Astrocyte (in vitro differentiated cells and primary cell): ENCODE results near the gene CHD5. TPM values are rescaled to one million over a fixed set of nuclear protein-coding genes. Genes with fewer than 3 reads are reported as not detected.
A peak's percentile ranks its signal among the peaks of the same experiment; 100 is the strongest.

Source experiments
- DNase-seq: peaks from one replicate; pipeline ENCODE4 v3.0.0-alpha.2; 2010; ENCODE audit warnings: low read depth
- FAIRE-seq: peaks from 2 replicates; lab custom pipeline; 2011; peaks lifted over from hg19 to GRCh38; lab: Jason Lieb, UNC
- H2AFZ ChIP-seq: 2 replicates; pipeline ENCODE4 v1.6.0; 2012; ENCODE audit warnings: low read depth, low read length, inconsistent platforms
- H3K27ac ChIP-seq: 2 replicates; pipeline ENCODE4 v1.5.1; 2011; ENCODE audit warnings: low read depth, low read length, inconsistent platforms
- H3K27me3 ChIP-seq: 2 replicates; pipeline ENCODE4 v1.6.0; 2011; ENCODE audit warnings: low read length, inconsistent platforms; ENCODE audit not compliant: insufficient read depth
- H3K36me3 ChIP-seq: 2 replicates; pipeline ENCODE4 v1.5.1; 2011; ENCODE audit warnings: low read length, inconsistent platforms; ENCODE audit not compliant: insufficient read depth
- H3K4me1 ChIP-seq: 2 replicates; pipeline ENCODE4 v1.5.1; 2011; ENCODE audit warnings: low read length, inconsistent platforms; ENCODE audit not compliant: insufficient read depth
- H3K4me2 ChIP-seq: 2 replicates; pipeline ENCODE4 v1.6.0; 2012; ENCODE audit warnings: low read length, inconsistent platforms
- H3K4me3 ChIP-seq: 2 replicates; pipeline ENCODE4 v1.5.1; 2011; ENCODE audit warnings: low read depth, mild to moderate bottlenecking, low read length, inconsistent platforms; ENCODE audit not compliant: insufficient read depth
- H3K79me2 ChIP-seq: 2 replicates; pipeline ENCODE4 v1.6.0; 2012; ENCODE audit warnings: mild to moderate bottlenecking, low read length, inconsistent platforms; ENCODE audit not compliant: insufficient read depth
- H3K9ac ChIP-seq: 2 replicates; pipeline ENCODE4 v1.6.0; 2012; ENCODE audit warnings: mild to moderate bottlenecking, low read length, inconsistent platforms
- H3K9me3 ChIP-seq: 2 replicates; pipeline ENCODE4 v1.5.1; 2012; ENCODE audit warnings: low read depth, mild to moderate bottlenecking, low read length, inconsistent platforms; ENCODE audit not compliant: insufficient read depth
- H4K20me1 ChIP-seq: 2 replicates; pipeline ENCODE4 v1.6.0; 2012; ENCODE audit warnings: low read length, inconsistent platforms; ENCODE audit not compliant: insufficient read depth
- H3K27ac Mint-ChIP-seq: one replicate; pipeline ENCODE4 v1.8.0; 2021; ENCODE audit warnings: mild to moderate bottlenecking, mixed read lengths; ENCODE audit not compliant: unreplicated experiment
- H3K27me3 Mint-ChIP-seq: one replicate; pipeline ENCODE4 v1.8.0; 2021; ENCODE audit warnings: low read depth, mixed read lengths; ENCODE audit not compliant: unreplicated experiment
- H3K36me3 Mint-ChIP-seq: one replicate; pipeline ENCODE4 v1.8.0; 2021; ENCODE audit warnings: low read depth, mixed read lengths; ENCODE audit not compliant: unreplicated experiment
- H3K4me1 Mint-ChIP-seq: one replicate; pipeline ENCODE4 v1.8.0; 2021; ENCODE audit warnings: low read depth, mixed read lengths; ENCODE audit not compliant: unreplicated experiment
- H3K4me3 Mint-ChIP-seq: one replicate; pipeline ENCODE4 v1.8.0; 2021; ENCODE audit warnings: mild to moderate bottlenecking, moderate library complexity, mixed read lengths; ENCODE audit not compliant: unreplicated experiment
- H3K9me3 Mint-ChIP-seq: one replicate; pipeline ENCODE4 v1.8.0; 2021; ENCODE audit warnings: mild to moderate bottlenecking, mixed read lengths; ENCODE audit not compliant: unreplicated experiment
- CTCF ChIP-seq: IDR thresholded peaks from 2 replicates; pipeline ENCODE4 v1.5.1; 2011; ENCODE audit warnings: low read depth, mild to moderate bottlenecking, inconsistent platforms, low read length, moderate library complexity; ENCODE audit not compliant: insufficient read depth
- EZH2 ChIP-seq: IDR thresholded peaks from 2 replicates; pipeline ENCODE4 v1.6.1; 2012; ENCODE audit warnings: mild to moderate bottlenecking, low read length, inconsistent platforms; ENCODE audit not compliant: insufficient read depth
- total RNA-seq: library from RNA; stranded (reverse); gene quantifications from 2 replicates; pipeline ENCODE4 v1.2.1, GENCODE V29; 2021

CHD5 gene
- total RNA-seq, 1 donor from 2014 or later: 0.18 TPM

GRCh38 chr1:6207075-6207885 lies 27.2 kb upstream of the CHD5 start:
- Histone ChIP-seq H3K36me3 (peaks cover 3% of the 10 kb centered on the region), H2AFZ (no peak overlapping the region), H3K79me2 (no peaks in the 10 kb centered on the region), H3K27me3 (no peaks in the 10 kb centered on the region), H3K4me2 (peak overlapping the region; percentile 88), H3K4me1 (peaks cover 24% of the 10 kb centered on the region), H4K20me1 (peaks cover 24% of the 10 kb centered on the region), H3K9ac (peak overlapping the region; percentile 69), H3K27ac (no peak overlapping the region), H3K4me3 (peak overlapping the region; percentile 65), H3K9me3 (no peaks in the 10 kb centered on the region)
- Mint-ChIP-seq H3K9me3 (no peaks in the 10 kb centered on the region), H3K36me3 (peaks cover 4% of the 10 kb centered on the region), H3K27ac (no peak overlapping the region), H3K4me3 (no peak overlapping the region), H3K27me3 (no peaks in the 10 kb centered on the region), H3K4me1 (peaks cover 3% of the 10 kb centered on the region)
- no peak for TF ChIP-seq EZH2
- no peak for TF ChIP-seq CTCF
- DNase-seq (no peak), FAIRE-seq (no peak)

- no peak for TF ChIP-seq EZH2
- no peak for TF ChIP-seq CTCF
- Histone ChIP-seq H4K20me1 (peaks cover 24% of the 10 kb centered on the region), H2AFZ (peak overlapping the region; percentile 90), H3K4me3 (peak overlapping the region; percentile 65), H3K36me3 (no peaks in the 10 kb centered on the region), H3K4me2 (peak overlapping the region; percentile 88), H3K9ac (peak overlapping the region; percentile 69), H3K4me1 (peaks cover 24% of the 10 kb centered on the region), H3K9me3 (no peaks in the 10 kb centered on the region), H3K79me2 (no peaks in the 10 kb centered on the region), H3K27me3 (no peaks in the 10 kb centered on the region), H3K27ac (no peak overlapping the region)
- Mint-ChIP-seq H3K27ac (no peak overlapping the region), H3K9me3 (no peaks in the 10 kb centered on the region), H3K27me3 (no peaks in the 10 kb centered on the region), H3K4me3 (no peak overlapping the region), H3K4me1 (peaks cover 3% of the 10 kb centered on the region), H3K36me3 (no peaks in the 10 kb centered on the region)
- DNase-seq (no peak), FAIRE-seq (no peak)
Observed at GRCh38 chr1:6206520-6206855, 26.4 kb upstream of the CHD5 start.
